HepG2 (cell line): Measurements from ENCODE around the gene HYAL1. TPM values are rescaled to one million over a fixed set of nuclear protein-coding genes. Genes with fewer than 3 reads are reported as not detected.

Experiments used
- BRCA1 ChIP-seq: sonication (generic); formaldehyde crosslinking; IDR thresholded peaks from 2 replicates; pipeline ENCODE4 v1.4.0; 2020; ENCODE audit warnings: missing genetic modification reagents
- JARID2 ChIP-seq: sonication (generic); formaldehyde crosslinking; IDR thresholded peaks from 2 replicates; pipeline ENCODE4 v1.8.1; 2023; ENCODE audit warnings: missing genetic modification reagents, inconsistent platforms; ENCODE audit not compliant: insufficient replicate concordance
- KDM1A ChIP-seq: IDR thresholded peaks from 2 replicates; pipeline ENCODE4 v1.6.1; 2016; ENCODE audit warnings: missing compliant biosample characterization
- KDM5B ChIP-seq: sonication (generic); formaldehyde crosslinking; IDR thresholded peaks from 2 replicates; pipeline ENCODE4 v1.4.0; 2020; ENCODE audit warnings: missing genetic modification reagents, mild to moderate bottlenecking, borderline replicate concordance
- KLF12 ChIP-seq: sonication (generic); formaldehyde crosslinking; IDR thresholded peaks from 2 replicates; pipeline ENCODE4 v1.4.0; 2020; ENCODE audit warnings: missing genetic modification reagents, borderline replicate concordance
- KMT2A ChIP-seq: sonication (generic); formaldehyde crosslinking; IDR thresholded peaks from 2 replicates; pipeline ENCODE4 v1.4.0; 2020; ENCODE audit warnings: missing genetic modification reagents
- LCORL ChIP-seq, 2 experiments: fragments of 450-650 bp in 1 of 2; sonication (generic) in 1 of 2; formaldehyde crosslinking in 1 of 2; IDR thresholded peaks; 2 replicates each; pipeline versions ENCODE4 v1.5.0 to v1.6.1; 2017 to 2020; ENCODE audit warnings: antibody characterized with exemption in 1 of 2, missing genetic modification reagents in 1 of 2
- PCBP1 ChIP-seq: fragments of 200-400 bp; formaldehyde crosslinking; IDR thresholded peaks from 2 replicates; pipeline ENCODE4 v1.6.1; 2017; ENCODE audit warnings: mild to moderate bottlenecking, low read depth, low read length, borderline replicate concordance
- POGZ ChIP-seq: sonication (generic); formaldehyde crosslinking; IDR thresholded peaks from 2 replicates; pipeline ENCODE4 v1.4.0; 2020; ENCODE audit warnings: mild to moderate bottlenecking, missing genetic modification reagents
- SOX6 ChIP-seq, 2 experiments: fragments of 450-650 bp in 1 of 2; sonication (generic) in 1 of 2; formaldehyde crosslinking in 1 of 2; IDR thresholded peaks; 2 replicates each; pipeline versions ENCODE4 v1.4.0 to v1.6.1; 2017 to 2020; ENCODE audit warnings: antibody characterized with exemption in 1 of 2, mild to moderate bottlenecking in 1 of 2, missing genetic modification reagents in 1 of 2
- TAF1 ChIP-seq: sonication (generic); formaldehyde crosslinking; IDR thresholded peaks from 2 replicates; pipeline ENCODE4 v1.4.0; 2020; ENCODE audit warnings: missing genetic modification reagents
- TP53 ChIP-seq: sonication (generic); formaldehyde crosslinking; conservative IDR thresholded peaks from 2 replicates; pipeline ENCODE4 v1.4.0; 2020; ENCODE audit warnings: missing genetic modification reagents
- ZKSCAN8 ChIP-seq: IDR thresholded peaks from 2 replicates; pipeline ENCODE4 v1.6.1; 2016; ENCODE audit warnings: borderline replicate concordance, missing genetic modification reagents, missing compliant biosample characterization
- ZNF12 ChIP-seq: sonication (generic); formaldehyde crosslinking; IDR thresholded peaks from 2 replicates; pipeline ENCODE4 v1.5.0; 2020; ENCODE audit warnings: missing genetic modification reagents
- ZNF138 ChIP-seq: sonication (generic); formaldehyde crosslinking; IDR thresholded peaks from 2 replicates; pipeline ENCODE4 v1.5.0; 2020; ENCODE audit warnings: mild to moderate bottlenecking, low read depth, missing genetic modification reagents
- ZNF232 ChIP-seq: sonication (generic); formaldehyde crosslinking; IDR thresholded peaks from 2 replicates; pipeline ENCODE4 v1.4.0; 2020; ENCODE audit warnings: missing genetic modification reagents, borderline replicate concordance
- ZNF564 ChIP-seq: sonication (generic); formaldehyde crosslinking; IDR thresholded peaks from 2 replicates; pipeline ENCODE4 v1.8.1; 2023; ENCODE audit warnings: mild to moderate bottlenecking, missing genetic modification reagents
- ZNF747 ChIP-seq: sonication (generic); formaldehyde crosslinking; IDR thresholded peaks from 2 replicates; pipeline ENCODE4 v1.8.1; 2023; ENCODE audit warnings: missing genetic modification reagents, mild to moderate bottlenecking, borderline replicate concordance
- polyA plus RNA-seq, 8 experiments: library from polyadenylated mRNA; depleted of rRNA in 3 of 8; stranded (reverse) in 7 of 8; unstranded in 1 of 8; fragments of >200 nt; fragmentation: Illumina TruSeq in 4 of 8; extraction: Trizol in 4 of 8; gene quantifications; 2 replicates each; pipeline versions ENCODE4 v1.2.1 to v1.2.3, GENCODE V29; 2011 to 2016; ENCODE audit warnings: low read depth in 4 of 8, missing spikeins in 1 of 8, mixed read lengths in 1 of 8; ENCODE audit not compliant: insufficient read depth in 1 of 8
- total RNA-seq, 5 experiments: library from RNA; depleted of rRNA; stranded (reverse); fragments of >200 nt; fragmentation: Illumina TruSeq; extraction: Trizol; gene quantifications; 2 replicates each; pipeline ENCODE4 v1.2.3, GENCODE V29; 2016; ENCODE audit warnings: low read depth in 1 of 5
- TF ChIP-seq, protein P1 (sequence below): IDR thresholded peaks from 2 replicates; pipeline ENCODE4 v1.6.1; 2018; ENCODE audit warnings: missing genetic modification reagents, mild to moderate bottlenecking, missing compliant biosample characterization
- TF ChIP-seq, protein P2 (sequence below): sonication (generic); formaldehyde crosslinking; IDR thresholded peaks from 2 replicates; pipeline ENCODE4 v1.8.1; 2023; ENCODE audit warnings: missing genetic modification reagents, inconsistent platforms, borderline replicate concordance
- TF ChIP-seq, protein P3 (sequence below): sonication (generic); formaldehyde crosslinking; IDR thresholded peaks from 2 replicates; pipeline ENCODE4 v1.4.0; 2020; ENCODE audit warnings: missing genetic modification reagents, borderline replicate concordance
- TF ChIP-seq, protein P4 (sequence below): sonication (generic); formaldehyde crosslinking; IDR thresholded peaks from 2 replicates; pipeline ENCODE4 v1.5.1; 2020; ENCODE audit warnings: mild to moderate bottlenecking, moderate library complexity, missing genetic modification reagents

The HYAL1 gene
- total and polyA plus RNA-seq, 2 of the 13 experiments (the other 11 are each of a cell fraction or from before 2014, with no cell fraction given): 76.5 to 193 TPM

DNA sequence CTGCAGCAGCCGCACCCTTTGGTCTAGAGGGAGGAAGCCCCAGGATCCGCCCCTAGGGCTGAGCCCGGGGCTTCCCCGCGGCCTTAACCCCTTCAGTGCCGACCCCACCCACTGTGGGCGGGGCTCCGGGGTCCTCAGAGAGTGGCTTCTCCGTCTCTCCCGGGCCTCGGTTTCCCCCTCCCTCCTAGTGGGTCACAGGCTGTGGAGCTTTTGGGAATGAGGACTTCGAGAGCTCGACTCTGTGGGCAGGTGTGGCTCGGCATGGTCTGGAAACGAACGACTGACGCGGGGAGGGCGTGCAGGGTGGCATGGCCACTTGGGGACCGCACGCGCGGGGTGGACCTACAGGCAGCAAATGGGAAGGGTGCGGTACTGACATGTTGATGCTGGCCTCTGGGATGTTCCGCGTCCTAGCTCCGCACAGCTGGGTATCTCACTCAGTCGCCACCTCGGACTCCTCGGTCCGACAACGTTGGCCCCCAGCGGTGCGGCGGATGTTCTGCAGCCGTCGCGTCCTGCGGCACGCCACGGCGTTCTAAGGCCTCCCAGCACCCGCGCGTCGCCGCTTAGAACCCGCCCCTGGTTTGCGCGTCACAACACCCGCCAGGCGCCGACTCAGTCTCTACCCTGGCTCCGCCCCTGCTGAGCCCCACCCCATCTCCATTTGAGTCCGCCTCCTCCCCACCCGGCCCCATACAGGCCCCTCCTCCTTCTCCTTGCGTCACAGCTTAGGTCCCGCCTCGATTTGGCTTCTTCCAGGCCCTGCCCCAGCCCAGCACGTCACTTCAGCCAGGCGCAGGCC lies 4.3 kb downstream of the HYAL1 start, which contains the start of the genes HYAL3 and NAA80 (continued):
- TF ChIP-seq ZNF564 (CRISPR knock-in tag): no peak
- peak; percentile 79; the same call in 1 of the 2 replicates for TF ChIP-seq TAF1 (CRISPR knock-in tag)
- no peak; the same call in 1 of the 2 replicates for TF ChIP-seq ZNF232 (CRISPR knock-in tag)
- TF ChIP-seq, protein P1, sequence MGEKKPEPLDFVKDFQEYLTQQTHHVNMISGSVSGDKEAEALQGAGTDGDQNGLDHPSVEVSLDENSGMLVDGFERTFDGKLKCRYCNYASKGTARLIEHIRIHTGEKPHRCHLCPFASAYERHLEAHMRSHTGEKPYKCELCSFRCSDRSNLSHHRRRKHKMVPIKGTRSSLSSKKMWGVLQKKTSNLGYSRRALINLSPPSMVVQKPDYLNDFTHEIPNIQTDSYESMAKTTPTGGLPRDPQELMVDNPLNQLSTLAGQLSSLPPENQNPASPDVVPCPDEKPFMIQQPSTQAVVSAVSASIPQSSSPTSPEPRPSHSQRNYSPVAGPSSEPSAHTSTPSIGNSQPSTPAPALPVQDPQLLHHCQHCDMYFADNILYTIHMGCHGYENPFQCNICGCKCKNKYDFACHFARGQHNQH: peak; percentile 60
- TF ChIP-seq KLF12 (CRISPR knock-in tag): no peak; the same call in none of the 2 replicates
- 0 out of 2 replicates have a peak, but pooled peaks have one; percentile 16 for TF ChIP-seq ZNF12 (CRISPR knock-in tag)
- TF ChIP-seq BRCA1 (CRISPR knock-in tag): no peak
- no peak for TF ChIP-seq ZKSCAN8 (CRISPR knock-in tag)
- peak; percentile 7; the same call in 1 of the 2 replicates for TF ChIP-seq POGZ (CRISPR knock-in tag)
- peak; percentile 84; the same call in 1 of the 2 replicates for TF ChIP-seq KDM5B (CRISPR knock-in tag)
- TF ChIP-seq KMT2A (CRISPR knock-in tag): peak; percentile 40; the same call in 1 of the 2 replicates
- TF ChIP-seq TP53 (CRISPR knock-in tag): no peak; the same call in 1 of the 2 replicates
- TF ChIP-seq KDM1A (CRISPR knock-in tag): no peak
- TF ChIP-seq LCORL (IDR thresholded peaks at IDR 0.05): no peak
- TF ChIP-seq LCORL (CRISPR knock-in tag; IDR thresholded peaks at IDR 0.05): no peak
- TF ChIP-seq, protein P2, sequence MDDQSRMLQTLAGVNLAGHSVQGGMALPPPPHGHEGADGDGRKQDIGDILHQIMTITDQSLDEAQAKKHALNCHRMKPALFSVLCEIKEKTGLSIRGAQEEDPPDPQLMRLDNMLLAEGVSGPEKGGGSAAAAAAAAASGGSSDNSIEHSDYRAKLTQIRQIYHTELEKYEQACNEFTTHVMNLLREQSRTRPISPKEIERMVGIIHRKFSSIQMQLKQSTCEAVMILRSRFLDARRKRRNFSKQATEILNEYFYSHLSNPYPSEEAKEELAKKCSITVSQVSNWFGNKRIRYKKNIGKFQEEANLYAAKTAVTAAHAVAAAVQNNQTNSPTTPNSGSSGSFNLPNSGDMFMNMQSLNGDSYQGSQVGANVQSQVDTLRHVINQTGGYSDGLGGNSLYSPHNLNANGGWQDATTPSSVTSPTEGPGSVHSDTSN (CRISPR knock-in tag): no peak
- TF ChIP-seq JARID2: peak; percentile 53
- no peak for TF ChIP-seq SOX6 (IDR thresholded peaks at IDR 0.05)
- peak; percentile 63 for TF ChIP-seq SOX6 (CRISPR knock-in tag; IDR thresholded peaks at IDR 0.05)
- TF ChIP-seq ZNF747 (CRISPR knock-in tag): peak; percentile 63; the same call in 1 of the 2 replicates
- TF ChIP-seq ZNF138 (CRISPR knock-in tag): peak; percentile 76; the same call in 1 of the 2 replicates
- TF ChIP-seq, protein P3, sequence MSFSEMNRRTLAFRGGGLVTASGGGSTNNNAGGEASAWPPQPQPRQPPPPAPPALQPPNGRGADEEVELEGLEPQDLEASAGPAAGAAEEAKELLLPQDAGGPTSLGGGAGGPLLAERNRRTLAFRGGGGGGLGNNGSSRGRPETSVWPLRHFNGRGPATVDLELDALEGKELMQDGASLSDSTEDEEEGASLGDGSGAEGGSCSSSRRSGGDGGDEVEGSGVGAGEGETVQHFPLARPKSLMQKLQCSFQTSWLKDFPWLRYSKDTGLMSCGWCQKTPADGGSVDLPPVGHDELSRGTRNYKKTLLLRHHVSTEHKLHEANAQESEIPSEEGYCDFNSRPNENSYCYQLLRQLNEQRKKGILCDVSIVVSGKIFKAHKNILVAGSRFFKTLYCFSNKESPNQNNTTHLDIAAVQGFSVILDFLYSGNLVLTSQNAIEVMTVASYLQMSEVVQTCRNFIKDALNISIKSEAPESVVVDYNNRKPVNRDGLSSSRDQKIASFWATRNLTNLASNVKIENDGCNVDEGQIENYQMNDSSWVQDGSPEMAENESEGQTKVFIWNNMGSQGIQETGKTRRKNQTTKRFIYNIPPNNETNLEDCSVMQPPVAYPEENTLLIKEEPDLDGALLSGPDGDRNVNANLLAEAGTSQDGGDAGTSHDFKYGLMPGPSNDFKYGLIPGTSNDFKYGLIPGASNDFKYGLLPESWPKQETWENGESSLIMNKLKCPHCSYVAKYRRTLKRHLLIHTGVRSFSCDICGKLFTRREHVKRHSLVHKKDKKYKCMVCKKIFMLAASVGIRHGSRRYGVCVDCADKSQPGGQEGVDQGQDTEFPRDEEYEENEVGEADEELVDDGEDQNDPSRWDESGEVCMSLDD (CRISPR knock-in tag): no peak; the same call in 1 of the 2 replicates
- TF ChIP-seq PCBP1: peak; percentile 23; the same call in 1 of the 2 replicates
- TF ChIP-seq, protein P4, sequence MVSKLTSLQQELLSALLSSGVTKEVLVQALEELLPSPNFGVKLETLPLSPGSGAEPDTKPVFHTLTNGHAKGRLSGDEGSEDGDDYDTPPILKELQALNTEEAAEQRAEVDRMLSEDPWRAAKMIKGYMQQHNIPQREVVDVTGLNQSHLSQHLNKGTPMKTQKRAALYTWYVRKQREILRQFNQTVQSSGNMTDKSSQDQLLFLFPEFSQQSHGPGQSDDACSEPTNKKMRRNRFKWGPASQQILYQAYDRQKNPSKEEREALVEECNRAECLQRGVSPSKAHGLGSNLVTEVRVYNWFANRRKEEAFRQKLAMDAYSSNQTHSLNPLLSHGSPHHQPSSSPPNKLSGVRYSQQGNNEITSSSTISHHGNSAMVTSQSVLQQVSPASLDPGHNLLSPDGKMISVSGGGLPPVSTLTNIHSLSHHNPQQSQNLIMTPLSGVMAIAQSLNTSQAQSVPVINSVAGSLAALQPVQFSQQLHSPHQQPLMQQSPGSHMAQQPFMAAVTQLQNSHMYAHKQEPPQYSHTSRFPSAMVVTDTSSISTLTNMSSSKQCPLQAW (CRISPR knock-in tag): peak; percentile 24; the same call in 1 of the 2 replicates
